Measurements from ENCODE around the gene CACNA1G. TPM values are rescaled to one million over a fixed set of nuclear protein-coding genes. Genes with fewer than 3 reads are reported as not detected.
A peak's percentile ranks its signal among the peaks of the same experiment; 100 is the strongest.

Gene CACNA1G
- total RNA-seq, 1 donor from 2014 or later = 0.27 TPM

DNA sequence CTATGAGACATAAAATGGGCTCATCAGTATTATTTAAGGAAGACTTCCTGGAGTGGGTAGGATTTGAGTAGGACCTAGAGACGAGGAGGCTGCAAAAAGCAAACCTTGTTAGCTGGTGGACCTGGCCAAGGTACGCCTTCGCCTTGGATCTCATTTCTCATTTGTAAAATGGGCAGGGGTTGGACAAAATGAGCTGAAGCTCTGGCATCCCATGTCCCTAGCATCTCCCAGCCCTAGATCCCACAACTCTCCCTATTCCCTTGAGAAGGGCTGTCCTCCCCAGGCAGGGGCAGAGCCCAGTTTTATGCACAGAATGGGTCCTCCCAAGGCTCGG, 13.8 kb upstream of the CACNA1G start:
- H4K20me1 ChIP-seq (ENCODE audit: insufficient read depth, low read length) = peaks cover 7% of the 10 kb centered on the region
- H3K27ac ChIP-seq (ENCODE audit: low read depth, low read length) = no peak overlapping the region
- Mint-ChIP-seq H3K27me3 (ENCODE audit: low read depth, unreplicated experiment) (peaks cover 25% of the 10 kb centered on the region), H3K4me3 (ENCODE audit: unreplicated experiment) (peak overlapping the region; percentile 58), H3K9me3 (ENCODE audit: unreplicated experiment) (peaks cover 5% of the 10 kb centered on the region), H3K36me3 (ENCODE audit: low read depth, unreplicated experiment) (peaks cover 4% of the 10 kb centered on the region), H3K4me1 (ENCODE audit: low read depth, unreplicated experiment) (peaks cover 7% of the 10 kb centered on the region), H3K27ac (ENCODE audit: unreplicated experiment) (no peak overlapping the region)
- FAIRE-seq (no peak), DNase-seq (ENCODE audit: low read depth) (no peak)
- no peaks in the 10 kb centered on the region for H3K27me3 ChIP-seq (ENCODE audit: insufficient read depth, low read length)
- no peaks in the 10 kb centered on the region for H3K9me3 ChIP-seq (ENCODE audit: insufficient read depth, low read depth, low read length)
- peaks cover 20% of the 10 kb centered on the region for H3K4me1 ChIP-seq (ENCODE audit: insufficient read depth, low read length)
- H3K4me2 ChIP-seq (ENCODE audit: low read length) = peak overlapping the region; percentile 97
- TF ChIP-seq EZH2 (IDR thresholded peaks at IDR 0.05; ENCODE audit: insufficient read depth, low read length) = no peak
- TF ChIP-seq, protein P1, sequence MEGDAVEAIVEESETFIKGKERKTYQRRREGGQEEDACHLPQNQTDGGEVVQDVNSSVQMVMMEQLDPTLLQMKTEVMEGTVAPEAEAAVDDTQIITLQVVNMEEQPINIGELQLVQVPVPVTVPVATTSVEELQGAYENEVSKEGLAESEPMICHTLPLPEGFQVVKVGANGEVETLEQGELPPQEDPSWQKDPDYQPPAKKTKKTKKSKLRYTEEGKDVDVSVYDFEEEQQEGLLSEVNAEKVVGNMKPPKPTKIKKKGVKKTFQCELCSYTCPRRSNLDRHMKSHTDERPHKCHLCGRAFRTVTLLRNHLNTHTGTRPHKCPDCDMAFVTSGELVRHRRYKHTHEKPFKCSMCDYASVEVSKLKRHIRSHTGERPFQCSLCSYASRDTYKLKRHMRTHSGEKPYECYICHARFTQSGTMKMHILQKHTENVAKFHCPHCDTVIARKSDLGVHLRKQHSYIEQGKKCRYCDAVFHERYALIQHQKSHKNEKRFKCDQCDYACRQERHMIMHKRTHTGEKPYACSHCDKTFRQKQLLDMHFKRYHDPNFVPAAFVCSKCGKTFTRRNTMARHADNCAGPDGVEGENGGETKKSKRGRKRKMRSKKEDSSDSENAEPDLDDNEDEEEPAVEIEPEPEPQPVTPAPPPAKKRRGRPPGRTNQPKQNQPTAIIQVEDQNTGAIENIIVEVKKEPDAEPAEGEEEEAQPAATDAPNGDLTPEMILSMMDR (IDR thresholded peaks at IDR 0.05; ENCODE audit: insufficient read depth, low read depth, low read length) = no peak
- H3K9ac ChIP-seq (ENCODE audit: low read length) = peak overlapping the region; percentile 84
- no peaks in the 10 kb centered on the region for H3K36me3 ChIP-seq (ENCODE audit: insufficient read depth, low read length)
- H2AFZ ChIP-seq (ENCODE audit: low read depth, low read length) = no peak overlapping the region
- peak overlapping the region; percentile 68 for H3K4me3 ChIP-seq (ENCODE audit: insufficient read depth, low read depth, low read length)
- H3K79me2 ChIP-seq (ENCODE audit: insufficient read depth, low read length) = peaks cover 4% of the 10 kb centered on the region

DNA sequence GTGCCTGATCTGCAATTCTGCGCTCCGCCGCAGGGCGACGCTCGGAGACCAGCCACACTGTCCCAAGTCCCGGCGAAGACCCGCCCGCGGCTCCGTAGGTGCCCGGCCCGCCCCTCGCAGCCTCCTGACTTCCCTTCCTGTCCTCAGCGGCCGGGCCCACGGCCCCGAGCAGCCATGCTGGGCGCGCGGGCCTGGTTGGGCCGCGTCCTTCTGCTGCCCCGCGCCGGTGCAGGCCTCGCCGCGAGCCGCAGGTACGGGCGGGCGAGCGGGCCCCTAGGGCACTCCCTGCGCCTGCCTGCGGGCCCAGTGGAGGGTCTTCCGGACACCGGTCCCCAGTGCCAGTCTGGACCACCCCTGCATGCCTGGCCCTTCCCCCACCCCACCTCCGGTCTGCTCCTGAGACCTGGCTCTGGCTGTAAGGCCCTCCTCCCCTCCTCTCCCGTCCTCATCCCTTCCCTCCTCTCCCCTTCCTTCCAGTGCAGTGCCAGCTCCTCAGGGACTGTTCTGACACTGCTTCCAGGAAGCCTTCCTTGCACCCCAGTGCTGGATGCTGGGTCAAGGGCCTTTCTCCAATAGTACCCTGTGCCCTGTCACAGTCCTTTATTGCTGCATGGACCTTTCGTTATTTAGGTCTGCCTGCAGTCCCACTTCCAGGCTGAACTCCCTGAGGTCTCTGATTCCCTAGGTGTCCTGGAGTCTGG, 13.3 kb upstream of the CACNA1G start, which contains the start of gene SPATA20:
Gene SPATA20 (plus strand): TSS at position 140 of the 701 bp plus-strand sequence. CDS start 35 bp downstream, at position 175.
- H3K27ac Mint-ChIP-seq (ENCODE audit: unreplicated experiment) = no peak within 1 kb of the TSS

More for the DNA sequence above, 13.3 kb upstream of the CACNA1G start, which contains the start of gene SPATA20:
- Histone ChIP-seq H4K20me1 (ENCODE audit: insufficient read depth, low read length) (peaks cover 8% of the 10 kb centered on the region), H3K79me2 (ENCODE audit: insufficient read depth, low read length) (peaks cover 4% of the 10 kb centered on the region), H3K4me3 (ENCODE audit: insufficient read depth, low read depth, low read length) (peak within 1 kb of the TSS; percentile 68), H3K27ac (ENCODE audit: low read depth, low read length) (peak within 1 kb of the TSS; percentile 61), H3K4me1 (ENCODE audit: insufficient read depth, low read length) (peaks cover 17% of the 10 kb centered on the region), H3K4me2 (ENCODE audit: low read length) (peak within 1 kb of the TSS; percentile 97), H2AFZ (ENCODE audit: low read depth, low read length) (peak within 1 kb of the TSS; percentile 59), H3K9me3 (ENCODE audit: insufficient read depth, low read depth, low read length) (no peaks in the 10 kb centered on the region), H3K36me3 (ENCODE audit: insufficient read depth, low read length) (no peaks in the 10 kb centered on the region), H3K27me3 (ENCODE audit: insufficient read depth, low read length) (no peaks in the 10 kb centered on the region), H3K9ac (ENCODE audit: low read length) (peak within 1 kb of the TSS; percentile 84)
- H3K4me3 Mint-ChIP-seq (ENCODE audit: unreplicated experiment) = peak within 1 kb of the TSS; percentile 83
- peaks cover 7% of the 10 kb centered on the region for H3K4me1 Mint-ChIP-seq (ENCODE audit: low read depth, unreplicated experiment)
- peaks cover 25% of the 10 kb centered on the region for H3K27me3 Mint-ChIP-seq (ENCODE audit: low read depth, unreplicated experiment)
- TF ChIP-seq, protein P1 (IDR thresholded peaks at IDR 0.05; ENCODE audit: insufficient read depth, low read depth, low read length) = peak; percentile 86
- no peak for TF ChIP-seq EZH2 (IDR thresholded peaks at IDR 0.05; ENCODE audit: insufficient read depth, low read length)
- H3K36me3 Mint-ChIP-seq (ENCODE audit: low read depth, unreplicated experiment) = peaks cover 4% of the 10 kb centered on the region
- FAIRE-seq = no peak
- H3K9me3 Mint-ChIP-seq (ENCODE audit: unreplicated experiment) = peaks cover 5% of the 10 kb centered on the region
- peak; percentile 67 for DNase-seq (ENCODE audit: low read depth)
